ENCODE results near the gene CCBE1. TPM values are rescaled to one million over a fixed set of nuclear protein-coding genes. Genes with fewer than 3 reads are reported as not detected.

CCBE1 gene
- total and polyA plus RNA-seq, 4 donors = 0.99 to 2.7 (median 1.9) TPM

GRCh38 chr18:59733421-59733820 lies 36.2 kb upstream of the CCBE1 start:
- Histone ChIP-seq H3K27me3 (ENCODE audit: control insufficient read depth, insufficient read depth, low read length) (peaks cover 2% of the 10 kb centered on the region), H3K36me3 (ENCODE audit: control insufficient read depth, insufficient read depth, low read length) (no peaks in the 10 kb centered on the region), H3K4me1 (ENCODE audit: control insufficient read depth, insufficient read depth, low read length) (no peaks in the 10 kb centered on the region), H3K4me3 (ENCODE audit: low read depth, low read length) (no peak overlapping the region), H3K27ac (ENCODE audit: low read depth, low read length) (no peak overlapping the region), H3K9me3 (ENCODE audit: control insufficient read depth, insufficient read depth, low read length) (no peaks in the 10 kb centered on the region)
- WGBS (ENCODE audit: insufficient coverage) = 80% methylated on average over 1 of the region's 1 CpG
- DNase-seq (ENCODE audit: low read depth in 4 of 6, low spot score in 6 of 6) = no peak

GRCh38 chr18:59730896-59731295 lies 33.7 kb upstream of the CCBE1 start:
- WGBS (ENCODE audit: insufficient coverage) = no CpG with 5 or more reads among the region's 1 CpG
- Histone ChIP-seq H3K27me3 (ENCODE audit: control insufficient read depth, insufficient read depth, low read length) (peaks cover 2% of the 10 kb centered on the region), H3K36me3 (ENCODE audit: control insufficient read depth, insufficient read depth, low read length) (no peaks in the 10 kb centered on the region), H3K27ac (ENCODE audit: low read depth, low read length) (no peak overlapping the region), H3K4me1 (ENCODE audit: control insufficient read depth, insufficient read depth, low read length) (no peaks in the 10 kb centered on the region), H3K9me3 (ENCODE audit: control insufficient read depth, insufficient read depth, low read length) (no peaks in the 10 kb centered on the region), H3K4me3 (ENCODE audit: low read depth, low read length) (no peak overlapping the region)
- no peak for DNase-seq (ENCODE audit: low read depth in 4 of 6, low spot score in 6 of 6)

GRCh38 chr18:59729781-59730180 lies 32.6 kb upstream of the CCBE1 start:
- WGBS (ENCODE audit: insufficient coverage) = 100% methylated on average over 3 of the region's 3 CpGs
- Histone ChIP-seq H3K9me3 (ENCODE audit: control insufficient read depth, insufficient read depth, low read length) (no peaks in the 10 kb centered on the region), H3K4me3 (ENCODE audit: low read depth, low read length) (no peak overlapping the region), H3K27me3 (ENCODE audit: control insufficient read depth, insufficient read depth, low read length) (peaks cover 2% of the 10 kb centered on the region), H3K27ac (ENCODE audit: low read depth, low read length) (no peak overlapping the region), H3K36me3 (ENCODE audit: control insufficient read depth, insufficient read depth, low read length) (no peaks in the 10 kb centered on the region), H3K4me1 (ENCODE audit: control insufficient read depth, insufficient read depth, low read length) (no peaks in the 10 kb centered on the region)
- DNase-seq (ENCODE audit: low read depth in 4 of 6, low spot score in 6 of 6) = no peak

- H3K27me3 ChIP-seq (ENCODE audit: control insufficient read depth, insufficient read depth, low read length) = peaks cover 2% of the 10 kb centered on the region
- H3K4me1 ChIP-seq (ENCODE audit: control insufficient read depth, insufficient read depth, low read length) = no peaks in the 10 kb centered on the region
- H3K27ac ChIP-seq (ENCODE audit: low read depth, low read length) = no peak overlapping the region
- H3K9me3 ChIP-seq (ENCODE audit: control insufficient read depth, insufficient read depth, low read length) = no peaks in the 10 kb centered on the region
- H3K36me3 ChIP-seq (ENCODE audit: control insufficient read depth, insufficient read depth, low read length) = no peaks in the 10 kb centered on the region
- H3K4me3 ChIP-seq (ENCODE audit: low read depth, low read length) = no peak overlapping the region
- WGBS (ENCODE audit: insufficient coverage) = no CpG with 5 or more reads among the region's 5 CpGs
- DNase-seq (ENCODE audit: low read depth in 4 of 6, low spot score in 6 of 6) = no peak
These were observed 31.6 kb upstream of the CCBE1 start for GRCh38 chr18:59728816-59729215.

GRCh38 chr18:59725142-59725541 lies 27.9 kb upstream of the CCBE1 start:
- H3K36me3 ChIP-seq (ENCODE audit: control insufficient read depth, insufficient read depth, low read length) = no peaks in the 10 kb centered on the region
- peaks cover 1% of the 10 kb centered on the region for H3K9me3 ChIP-seq (ENCODE audit: control insufficient read depth, insufficient read depth, low read length)
- no peak for DNase-seq (ENCODE audit: low read depth in 4 of 6, low spot score in 6 of 6)
- H3K4me3 ChIP-seq (ENCODE audit: low read depth, low read length) = no peak overlapping the region
- H3K27me3 ChIP-seq (ENCODE audit: control insufficient read depth, insufficient read depth, low read length) = no peaks in the 10 kb centered on the region
- no peaks in the 10 kb centered on the region for H3K4me1 ChIP-seq (ENCODE audit: control insufficient read depth, insufficient read depth, low read length)
- no peak overlapping the region for H3K27ac ChIP-seq (ENCODE audit: low read depth, low read length)

GRCh38 chr18:59724103-59724502 lies 26.9 kb upstream of the CCBE1 start:
- no peak overlapping the region for H3K4me3 ChIP-seq (ENCODE audit: low read depth, low read length)
- no peak overlapping the region for H3K27ac ChIP-seq (ENCODE audit: low read depth, low read length)
- H3K27me3 ChIP-seq (ENCODE audit: control insufficient read depth, insufficient read depth, low read length) = no peaks in the 10 kb centered on the region
- peaks cover 1% of the 10 kb centered on the region for H3K9me3 ChIP-seq (ENCODE audit: control insufficient read depth, insufficient read depth, low read length)
- DNase-seq (ENCODE audit: low read depth in 4 of 6, low spot score in 6 of 6) = no peak
- WGBS (ENCODE audit: insufficient coverage) = 100% methylated on average over 1 of the region's 2 CpGs
- H3K36me3 ChIP-seq (ENCODE audit: control insufficient read depth, insufficient read depth, low read length) = no peaks in the 10 kb centered on the region
- no peaks in the 10 kb centered on the region for H3K4me1 ChIP-seq (ENCODE audit: control insufficient read depth, insufficient read depth, low read length)

GRCh38 chr18:59721931-59722330 lies 24.7 kb upstream of the CCBE1 start:
- no peak overlapping the region for H3K27ac ChIP-seq (ENCODE audit: low read depth, low read length)
- H3K9me3 ChIP-seq (ENCODE audit: control insufficient read depth, insufficient read depth, low read length) = peaks cover 1% of the 10 kb centered on the region
- DNase-seq (ENCODE audit: low read depth in 4 of 6, low spot score in 6 of 6) = no peak
- H3K4me1 ChIP-seq (ENCODE audit: control insufficient read depth, insufficient read depth, low read length) = no peaks in the 10 kb centered on the region
- H3K27me3 ChIP-seq (ENCODE audit: control insufficient read depth, insufficient read depth, low read length) = peaks cover 9% of the 10 kb centered on the region
- 100% methylated on average over 1 of the region's 2 CpGs for WGBS (ENCODE audit: insufficient coverage)
- H3K36me3 ChIP-seq (ENCODE audit: control insufficient read depth, insufficient read depth, low read length) = no peaks in the 10 kb centered on the region
- no peak overlapping the region for H3K4me3 ChIP-seq (ENCODE audit: low read depth, low read length)

GRCh38 chr18:59721211-59721610 lies 24.0 kb upstream of the CCBE1 start:
- Histone ChIP-seq H3K9me3 (ENCODE audit: control insufficient read depth, insufficient read depth, low read length) (peaks cover 1% of the 10 kb centered on the region), H3K27ac (ENCODE audit: low read depth, low read length) (no peak overlapping the region), H3K4me1 (ENCODE audit: control insufficient read depth, insufficient read depth, low read length) (peaks cover under 1% of the 10 kb centered on the region), H3K36me3 (ENCODE audit: control insufficient read depth, insufficient read depth, low read length) (no peaks in the 10 kb centered on the region), H3K4me3 (ENCODE audit: low read depth, low read length) (no peak overlapping the region), H3K27me3 (ENCODE audit: control insufficient read depth, insufficient read depth, low read length) (peaks cover 9% of the 10 kb centered on the region)
- WGBS (ENCODE audit: insufficient coverage) = 93% methylated on average over 2 of the region's 2 CpGs
- DNase-seq (ENCODE audit: low read depth in 4 of 6, low spot score in 6 of 6) = peak in 2 of 6 donors; percentile 24 to 35

GRCh38 chr18:59719544-59720181 lies 22.4 kb upstream of the CCBE1 start:
- no peak overlapping the region for H3K4me3 ChIP-seq (ENCODE audit: low read depth, low read length)
- peaks cover 9% of the 10 kb centered on the region for H3K27me3 ChIP-seq (ENCODE audit: control insufficient read depth, insufficient read depth, low read length)
- H3K4me1 ChIP-seq (ENCODE audit: control insufficient read depth, insufficient read depth, low read length) = peaks cover 13% of the 10 kb centered on the region
- H3K27ac ChIP-seq (ENCODE audit: low read depth, low read length) = no peak overlapping the region
- no CpG with 5 or more reads among the region's 3 CpGs for WGBS (ENCODE audit: insufficient coverage)
- no peak for DNase-seq (ENCODE audit: low read depth in 4 of 6, low spot score in 6 of 6)
- H3K9me3 ChIP-seq (ENCODE audit: control insufficient read depth, insufficient read depth, low read length) = peaks cover 1% of the 10 kb centered on the region
- H3K36me3 ChIP-seq (ENCODE audit: control insufficient read depth, insufficient read depth, low read length) = no peaks in the 10 kb centered on the region

GRCh38 chr18:59718464-59719157 lies 21.4 kb upstream of the CCBE1 start:
- H3K27me3 ChIP-seq (ENCODE audit: control insufficient read depth, insufficient read depth, low read length) = peaks cover 9% of the 10 kb centered on the region
- peaks cover 1% of the 10 kb centered on the region for H3K9me3 ChIP-seq (ENCODE audit: control insufficient read depth, insufficient read depth, low read length)
- no peak overlapping the region for H3K4me3 ChIP-seq (ENCODE audit: low read depth, low read length)
- H3K4me1 ChIP-seq (ENCODE audit: control insufficient read depth, insufficient read depth, low read length) = peaks cover 17% of the 10 kb centered on the region
- no peak for DNase-seq (ENCODE audit: low read depth in 4 of 6, low spot score in 6 of 6)
- 67% methylated on average over 5 of the region's 7 CpGs for WGBS (ENCODE audit: insufficient coverage)
- no peaks in the 10 kb centered on the region for H3K36me3 ChIP-seq (ENCODE audit: control insufficient read depth, insufficient read depth, low read length)
- H3K27ac ChIP-seq (ENCODE audit: low read depth, low read length) = no peak overlapping the region
